ENCODE results near the gene ERRFI1.
"Not testable (repeated sequence)": the region's sequence is repeated elsewhere in the genome, so short reads cannot be mapped to it uniquely, and the experiment has no call there.

The ERRFI1 gene

DNA sequence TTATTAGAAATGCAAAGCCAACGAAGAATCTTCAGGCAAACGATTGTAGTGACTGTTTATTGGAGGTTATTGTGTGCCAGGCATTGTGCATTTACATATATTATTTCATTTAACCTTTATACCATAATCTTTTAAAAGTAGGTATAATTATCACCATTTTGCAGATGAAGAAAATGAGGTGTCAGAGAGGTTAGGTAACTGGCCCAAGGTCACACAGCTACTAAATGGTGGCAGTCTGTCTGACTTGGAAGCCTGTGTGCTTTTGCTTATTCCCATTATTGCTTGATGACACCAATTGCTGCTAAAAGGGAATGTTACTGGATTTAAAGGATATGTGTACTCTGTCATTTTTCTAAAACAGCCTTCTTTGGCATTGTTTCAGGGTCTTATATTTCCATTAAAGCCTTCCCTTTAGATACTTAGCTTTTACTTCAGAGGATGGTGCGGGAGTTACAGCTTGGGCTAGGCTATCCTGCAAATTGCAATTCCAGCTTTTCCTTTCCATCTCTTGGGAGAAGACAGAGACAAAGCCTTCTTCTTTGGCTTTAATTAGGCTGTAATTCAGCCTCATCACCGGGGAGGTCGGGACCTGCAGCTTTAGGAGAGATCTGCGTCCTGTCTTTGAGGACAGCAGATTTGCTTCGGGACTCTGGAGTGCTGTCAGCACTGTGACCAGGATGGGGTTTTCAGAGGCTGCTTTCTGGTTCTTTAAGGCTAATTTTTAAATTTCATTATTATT, 37.4 kb upstream of the ERRFI1 start:
- no peak for DNase-seq (ENCODE audit: low read depth)
- H3K4me3 ChIP-seq (ENCODE audit: low read depth, low read length): no peak overlapping the region
- TF ChIP-seq, protein P1, sequence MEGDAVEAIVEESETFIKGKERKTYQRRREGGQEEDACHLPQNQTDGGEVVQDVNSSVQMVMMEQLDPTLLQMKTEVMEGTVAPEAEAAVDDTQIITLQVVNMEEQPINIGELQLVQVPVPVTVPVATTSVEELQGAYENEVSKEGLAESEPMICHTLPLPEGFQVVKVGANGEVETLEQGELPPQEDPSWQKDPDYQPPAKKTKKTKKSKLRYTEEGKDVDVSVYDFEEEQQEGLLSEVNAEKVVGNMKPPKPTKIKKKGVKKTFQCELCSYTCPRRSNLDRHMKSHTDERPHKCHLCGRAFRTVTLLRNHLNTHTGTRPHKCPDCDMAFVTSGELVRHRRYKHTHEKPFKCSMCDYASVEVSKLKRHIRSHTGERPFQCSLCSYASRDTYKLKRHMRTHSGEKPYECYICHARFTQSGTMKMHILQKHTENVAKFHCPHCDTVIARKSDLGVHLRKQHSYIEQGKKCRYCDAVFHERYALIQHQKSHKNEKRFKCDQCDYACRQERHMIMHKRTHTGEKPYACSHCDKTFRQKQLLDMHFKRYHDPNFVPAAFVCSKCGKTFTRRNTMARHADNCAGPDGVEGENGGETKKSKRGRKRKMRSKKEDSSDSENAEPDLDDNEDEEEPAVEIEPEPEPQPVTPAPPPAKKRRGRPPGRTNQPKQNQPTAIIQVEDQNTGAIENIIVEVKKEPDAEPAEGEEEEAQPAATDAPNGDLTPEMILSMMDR (IDR thresholded peaks at IDR 0.05; ENCODE audit: insufficient read depth, low read depth, low read length, missing control alignments): no peak

DNA sequence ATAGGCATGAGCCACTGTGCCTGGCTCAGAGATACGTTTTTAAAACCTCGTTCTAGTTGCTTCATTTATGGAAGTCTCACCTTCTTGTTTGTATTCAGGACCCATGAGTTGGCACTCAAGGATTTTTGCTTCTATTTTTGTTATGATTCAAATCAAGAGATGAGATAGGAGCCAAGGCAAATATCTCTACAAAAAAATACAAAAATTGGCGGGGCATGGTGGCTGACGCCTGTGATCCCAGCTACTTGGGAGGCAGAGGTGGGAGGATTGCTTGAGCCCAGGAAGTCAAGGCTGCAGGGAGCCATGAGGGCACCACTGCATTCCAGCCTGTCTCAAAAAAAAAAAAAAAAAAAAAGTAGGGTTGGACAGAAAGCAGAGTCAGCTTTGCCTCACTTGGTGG, 36.8 kb upstream of the ERRFI1 start:
- no peak for DNase-seq (ENCODE audit: low read depth)
- H3K4me3 ChIP-seq (ENCODE audit: low read depth, low read length): no peak overlapping the region
- TF ChIP-seq, protein P1 (IDR thresholded peaks at IDR 0.05; ENCODE audit: insufficient read depth, low read depth, low read length, missing control alignments): no peak

GRCh38 chr1:8061673-8062386, 35.7 kb upstream of the ERRFI1 start:
- TF ChIP-seq, protein P1 (IDR thresholded peaks at IDR 0.05; ENCODE audit: insufficient read depth, low read depth, low read length, missing control alignments): no peak
- no peak for DNase-seq (ENCODE audit: low read depth)
- H3K4me3 ChIP-seq (ENCODE audit: low read depth, low read length): no peak overlapping the region

GRCh38 chr1:8061210-8061609, 35.1 kb upstream of the ERRFI1 start:
- TF ChIP-seq, protein P1 (IDR thresholded peaks at IDR 0.05; ENCODE audit: insufficient read depth, low read depth, low read length, missing control alignments): no peak
- H3K4me3 ChIP-seq (ENCODE audit: low read depth, low read length): no peak overlapping the region
- no peak for DNase-seq (ENCODE audit: low read depth)

GRCh38 chr1:8059161-8059622, 33.1 kb upstream of the ERRFI1 start:
- no peak overlapping the region for H3K4me3 ChIP-seq (ENCODE audit: low read depth, low read length)
- DNase-seq (ENCODE audit: low read depth): no peak
- TF ChIP-seq, protein P1 (IDR thresholded peaks at IDR 0.05; ENCODE audit: insufficient read depth, low read depth, low read length, missing control alignments): no peak

GRCh38 chr1:8057779-8058178, 31.7 kb upstream of the ERRFI1 start:
- not testable (repeated sequence) for DNase-seq (ENCODE audit: low read depth); H3K4me3 ChIP-seq (ENCODE audit: low read depth, low read length)

- no peak for DNase-seq (ENCODE audit: low read depth)
- TF ChIP-seq, protein P1 (IDR thresholded peaks at IDR 0.05; ENCODE audit: insufficient read depth, low read depth, low read length, missing control alignments): no peak
- H3K4me3 ChIP-seq (ENCODE audit: low read depth, low read length): no peak overlapping the region
Measured at GRCh38 chr1:8055973-8056372, 29.9 kb upstream of the ERRFI1 start.
